WTC11 (cell line): ENCODE measurements around the gene POP4. TPM values are rescaled to one million over a fixed set of nuclear protein-coding genes. Genes with fewer than 3 reads are reported as not detected.

Experiments
- ATAC-seq: fragments of 200-7000 bp; cut with Tn5 transposase; 2 replicates; pipeline ENCODE4 v1.10.0; 2021; ENCODE audit warnings: mild to moderate bottlenecking, moderate library complexity
- CTCF ChIA-PET: fragments of 300-600 bp; sonication (Branson Sonifier 250); formaldehyde crosslinking; loops from one replicate; lab custom pipeline; 2021; ENCODE audit warnings: antibody characterized with exemption; lab: Charles Lee
- POLR2A ChIA-PET: fragments of 350-600 bp; sonication (Branson Sonifier 250); formaldehyde crosslinking; loops from one replicate; lab custom pipeline; 2021; ENCODE audit warnings: antibody characterized with exemption; lab: Charles Lee
- DNase-seq: peaks from one replicate; pipeline ENCODE4 v3.0.0; 2021; ENCODE audit warnings: low spot score
- H3K27ac Mint-ChIP-seq: 2 replicates; pipeline ENCODE4 v1.8.0; 2021; ENCODE audit warnings: mixed read lengths
- H3K27me3 Mint-ChIP-seq: 2 replicates; pipeline ENCODE4 v1.8.0; 2021; ENCODE audit warnings: low read depth, mild to moderate bottlenecking, moderate library complexity, mixed read lengths
- H3K36me3 Mint-ChIP-seq: 2 replicates; pipeline ENCODE4 v1.8.0; 2021; ENCODE audit warnings: mixed read lengths
- H3K4me1 Mint-ChIP-seq: 2 replicates; pipeline ENCODE4 v1.8.0; 2022; ENCODE audit warnings: mixed read lengths
- H3K4me3 Mint-ChIP-seq: 2 replicates; pipeline ENCODE4 v1.8.0; 2021; ENCODE audit warnings: mild to moderate bottlenecking, moderate library complexity, mixed read lengths
- H3K9me3 Mint-ChIP-seq: 2 replicates; pipeline ENCODE4 v1.8.0; 2021; ENCODE audit warnings: mixed read lengths
- FOXP1 ChIP-seq: sonication (generic); formaldehyde crosslinking; IDR thresholded peaks from 2 replicates; pipeline ENCODE4 v1.8.0; 2022; ENCODE audit warnings: missing genetic modification reagents, mild to moderate bottlenecking, moderate library complexity, borderline replicate concordance
- GRHL2 ChIP-seq: fragments of 250-450 bp; sonication (Bioruptor Pico); IDR thresholded peaks from 2 replicates; pipeline ENCODE4 v1.8.0; 2022; ENCODE audit warnings: mild to moderate bottlenecking, moderate library complexity; ENCODE audit not compliant: insufficient replicate concordance, severe bottlenecking
- GTF2I ChIP-seq: fragments of 250-450 bp; sonication (Bioruptor Pico); conservative IDR thresholded peaks from 2 replicates; pipeline ENCODE4 v1.4.0; 2021; ENCODE audit warnings: mild to moderate bottlenecking
- MYBL2 ChIP-seq: sonication (generic); formaldehyde crosslinking; IDR thresholded peaks from 2 replicates; pipeline ENCODE4 v1.8.1; 2023; ENCODE audit warnings: mild to moderate bottlenecking, moderate library complexity, missing genetic modification reagents
- SMAD3 ChIP-seq: sonication (generic); formaldehyde crosslinking; IDR thresholded peaks from 2 replicates; pipeline ENCODE4 v1.8.0; 2022; ENCODE audit warnings: missing genetic modification reagents, mild to moderate bottlenecking, borderline replicate concordance
- ZBTB21 ChIP-seq: sonication (generic); formaldehyde crosslinking; IDR thresholded peaks from 2 replicates; pipeline ENCODE4 v1.8.1; 2023; ENCODE audit warnings: mild to moderate bottlenecking, missing genetic modification reagents, borderline replicate concordance
- ZNF121 ChIP-seq: sonication (generic); formaldehyde crosslinking; IDR thresholded peaks from 2 replicates; pipeline ENCODE4 v1.8.0; 2023; ENCODE audit warnings: missing genetic modification reagents
- ZNF263 ChIP-seq: sonication (generic); formaldehyde crosslinking; IDR thresholded peaks from 2 replicates; pipeline ENCODE4 v1.8.1; 2022; ENCODE audit warnings: low read depth, mild to moderate bottlenecking, moderate library complexity, missing genetic modification reagents
- total RNA-seq: library from RNA; stranded (reverse); gene quantifications from 3 replicates; pipeline ENCODE4 v1.2.3, GENCODE V29; 2021
- TF ChIP-seq, protein P1 (sequence below): sonication (generic); formaldehyde crosslinking; IDR thresholded peaks from 2 replicates; pipeline ENCODE4 v1.8.0; 2022; ENCODE audit warnings: mild to moderate bottlenecking, missing genetic modification reagents
- TF ChIP-seq, protein P2 (sequence below): sonication (generic); formaldehyde crosslinking; IDR thresholded peaks from 2 replicates; pipeline ENCODE4 v1.8.1; 2022; ENCODE audit warnings: mild to moderate bottlenecking, missing genetic modification reagents, moderate library complexity, borderline replicate concordance
- TF ChIP-seq, protein P3 (sequence below): sonication (generic); formaldehyde crosslinking; IDR thresholded peaks from 2 replicates; pipeline ENCODE4 v1.8.0; 2022; ENCODE audit warnings: mild to moderate bottlenecking, missing genetic modification reagents
- TF ChIP-seq, protein P4 (sequence below): sonication (generic); formaldehyde crosslinking; conservative IDR thresholded peaks from 2 replicates; pipeline ENCODE4 v1.8.1; 2022; ENCODE audit warnings: mild to moderate bottlenecking, missing genetic modification reagents
- TF ChIP-seq, protein P5 (sequence below): fragments of 200-600 bp; IDR thresholded peaks from 2 replicates; pipeline ENCODE4 v1.8.0; 2022; ENCODE audit warnings: antibody characterized with exemption
- TF ChIP-seq, protein P6 (sequence below): sonication (generic); formaldehyde crosslinking; IDR thresholded peaks from 2 replicates; pipeline ENCODE4 v1.8.0; 2022; ENCODE audit warnings: mild to moderate bottlenecking, missing genetic modification reagents
- TF ChIP-seq, protein P7 (sequence below): sonication (generic); formaldehyde crosslinking; IDR thresholded peaks from 2 replicates; pipeline ENCODE4 v1.8.1; 2022; ENCODE audit warnings: mild to moderate bottlenecking, moderate library complexity, missing genetic modification reagents
- TF ChIP-seq, protein P8 (sequence below): sonication (generic); formaldehyde crosslinking; IDR thresholded peaks from 2 replicates; pipeline ENCODE4 v1.8.1; 2022; ENCODE audit warnings: low read depth, missing genetic modification reagents, borderline replicate concordance

The POP4 gene
- total RNA-seq, 1 experiment from 2014 or later = 46.7 TPM

DNA sequence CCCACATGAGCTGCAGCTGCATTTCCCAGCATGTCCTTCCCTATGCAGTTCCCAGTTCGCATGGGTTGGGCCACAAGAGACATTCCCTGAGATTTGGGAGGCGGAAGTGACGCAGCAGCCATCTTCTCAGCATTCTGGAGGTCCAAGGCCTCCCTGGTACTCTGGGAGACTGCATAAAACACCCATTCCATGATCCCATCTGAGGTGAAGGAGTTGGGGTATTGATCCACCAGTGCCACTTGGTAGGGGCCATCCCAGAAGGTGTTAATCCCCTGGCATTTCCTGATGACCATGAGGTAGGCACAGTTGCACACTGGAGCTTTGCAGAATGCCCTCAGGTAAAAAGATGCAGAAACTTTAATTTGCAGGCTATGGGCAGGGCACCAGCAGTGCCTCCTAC is 25.4 kb downstream of the POP4 start:
- Mint-ChIP-seq H3K36me3 (no peaks in the 10 kb centered on the region), H3K4me3 (no peak overlapping the region), H3K9me3 (peaks cover 7% of the 10 kb centered on the region), H3K27ac (no peak overlapping the region), H3K27me3 (no peaks in the 10 kb centered on the region; the same call in 1 of the 2 replicates), H3K4me1 (no peaks in the 10 kb centered on the region)
- ChIA-PET CTCF (interaction anchor here (1.2 kb wide), 1 partner anchor 85 kb away, joined by 4 read pairs; no protein-coding TSS in a partner anchor), POLR2A (interaction anchor here (0.6 kb wide), 1 partner anchor 385 kb away, joined by 6 read pairs; no protein-coding TSS in a partner anchor)
- DNase-seq (no peak), ATAC-seq (no peak)
- TF ChIP-seq ZNF263 (CRISPR knock-in tag) (no peak), ZNF121 (CRISPR knock-in tag) (no peak)
- TF ChIP-seq, protein P1, sequence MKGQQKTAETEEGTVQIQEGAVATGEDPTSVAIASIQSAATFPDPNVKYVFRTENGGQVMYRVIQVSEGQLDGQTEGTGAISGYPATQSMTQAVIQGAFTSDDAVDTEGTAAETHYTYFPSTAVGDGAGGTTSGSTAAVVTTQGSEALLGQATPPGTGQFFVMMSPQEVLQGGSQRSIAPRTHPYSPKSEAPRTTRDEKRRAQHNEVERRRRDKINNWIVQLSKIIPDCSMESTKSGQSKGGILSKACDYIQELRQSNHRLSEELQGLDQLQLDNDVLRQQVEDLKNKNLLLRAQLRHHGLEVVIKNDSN (CRISPR knock-in tag) = no peak
- TF ChIP-seq, protein P2, sequence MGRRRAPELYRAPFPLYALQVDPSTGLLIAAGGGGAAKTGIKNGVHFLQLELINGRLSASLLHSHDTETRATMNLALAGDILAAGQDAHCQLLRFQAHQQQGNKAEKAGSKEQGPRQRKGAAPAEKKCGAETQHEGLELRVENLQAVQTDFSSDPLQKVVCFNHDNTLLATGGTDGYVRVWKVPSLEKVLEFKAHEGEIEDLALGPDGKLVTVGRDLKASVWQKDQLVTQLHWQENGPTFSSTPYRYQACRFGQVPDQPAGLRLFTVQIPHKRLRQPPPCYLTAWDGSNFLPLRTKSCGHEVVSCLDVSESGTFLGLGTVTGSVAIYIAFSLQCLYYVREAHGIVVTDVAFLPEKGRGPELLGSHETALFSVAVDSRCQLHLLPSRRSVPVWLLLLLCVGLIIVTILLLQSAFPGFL (CRISPR knock-in tag) = no peak
- TF ChIP-seq, protein P3, sequence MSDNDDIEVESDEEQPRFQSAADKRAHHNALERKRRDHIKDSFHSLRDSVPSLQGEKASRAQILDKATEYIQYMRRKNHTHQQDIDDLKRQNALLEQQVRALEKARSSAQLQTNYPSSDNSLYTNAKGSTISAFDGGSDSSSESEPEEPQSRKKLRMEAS = no peak
- TF ChIP-seq, protein P4, sequence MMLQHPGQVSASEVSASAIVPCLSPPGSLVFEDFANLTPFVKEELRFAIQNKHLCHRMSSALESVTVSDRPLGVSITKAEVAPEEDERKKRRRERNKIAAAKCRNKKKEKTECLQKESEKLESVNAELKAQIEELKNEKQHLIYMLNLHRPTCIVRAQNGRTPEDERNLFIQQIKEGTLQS (CRISPR knock-in tag) = no peak

DNA sequence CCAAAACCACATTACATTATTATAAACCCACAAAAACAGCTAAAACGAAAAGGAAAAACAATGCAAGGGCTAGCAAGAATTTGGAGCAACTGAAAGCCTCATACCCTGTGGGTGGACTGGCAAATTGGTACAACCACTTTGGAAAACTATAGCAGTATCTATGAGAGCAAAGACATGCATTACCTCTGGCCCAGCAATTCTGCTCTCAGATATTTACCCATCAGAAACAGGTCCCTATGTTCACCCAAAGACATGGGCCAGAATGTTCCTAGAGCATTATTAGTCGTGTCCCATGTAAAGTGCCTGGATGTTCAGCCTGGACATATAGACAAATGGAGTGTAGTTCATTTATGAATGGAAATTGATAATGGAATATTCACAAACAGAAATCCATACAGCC is 27.9 kb downstream of the POP4 start:
- Mint-ChIP-seq H3K27me3 (no peaks in the 10 kb centered on the region; the same call in 1 of the 2 replicates), H3K27ac (no peak overlapping the region), H3K36me3 (no peaks in the 10 kb centered on the region), H3K9me3 (peaks cover 7% of the 10 kb centered on the region), H3K4me1 (no peaks in the 10 kb centered on the region), H3K4me3 (no peak overlapping the region)
- TF ChIP-seq ZBTB21 (CRISPR knock-in tag) (no peak), GTF2I (CRISPR knock-in tag) (no peak), GRHL2 (CRISPR knock-in tag) (no peak), SMAD3 (CRISPR knock-in tag) (no peak), FOXP1 (no peak), MYBL2 (CRISPR knock-in tag) (no peak)
- TF ChIP-seq, protein P5, sequence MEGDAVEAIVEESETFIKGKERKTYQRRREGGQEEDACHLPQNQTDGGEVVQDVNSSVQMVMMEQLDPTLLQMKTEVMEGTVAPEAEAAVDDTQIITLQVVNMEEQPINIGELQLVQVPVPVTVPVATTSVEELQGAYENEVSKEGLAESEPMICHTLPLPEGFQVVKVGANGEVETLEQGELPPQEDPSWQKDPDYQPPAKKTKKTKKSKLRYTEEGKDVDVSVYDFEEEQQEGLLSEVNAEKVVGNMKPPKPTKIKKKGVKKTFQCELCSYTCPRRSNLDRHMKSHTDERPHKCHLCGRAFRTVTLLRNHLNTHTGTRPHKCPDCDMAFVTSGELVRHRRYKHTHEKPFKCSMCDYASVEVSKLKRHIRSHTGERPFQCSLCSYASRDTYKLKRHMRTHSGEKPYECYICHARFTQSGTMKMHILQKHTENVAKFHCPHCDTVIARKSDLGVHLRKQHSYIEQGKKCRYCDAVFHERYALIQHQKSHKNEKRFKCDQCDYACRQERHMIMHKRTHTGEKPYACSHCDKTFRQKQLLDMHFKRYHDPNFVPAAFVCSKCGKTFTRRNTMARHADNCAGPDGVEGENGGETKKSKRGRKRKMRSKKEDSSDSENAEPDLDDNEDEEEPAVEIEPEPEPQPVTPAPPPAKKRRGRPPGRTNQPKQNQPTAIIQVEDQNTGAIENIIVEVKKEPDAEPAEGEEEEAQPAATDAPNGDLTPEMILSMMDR = no peak
- TF ChIP-seq, protein P6, sequence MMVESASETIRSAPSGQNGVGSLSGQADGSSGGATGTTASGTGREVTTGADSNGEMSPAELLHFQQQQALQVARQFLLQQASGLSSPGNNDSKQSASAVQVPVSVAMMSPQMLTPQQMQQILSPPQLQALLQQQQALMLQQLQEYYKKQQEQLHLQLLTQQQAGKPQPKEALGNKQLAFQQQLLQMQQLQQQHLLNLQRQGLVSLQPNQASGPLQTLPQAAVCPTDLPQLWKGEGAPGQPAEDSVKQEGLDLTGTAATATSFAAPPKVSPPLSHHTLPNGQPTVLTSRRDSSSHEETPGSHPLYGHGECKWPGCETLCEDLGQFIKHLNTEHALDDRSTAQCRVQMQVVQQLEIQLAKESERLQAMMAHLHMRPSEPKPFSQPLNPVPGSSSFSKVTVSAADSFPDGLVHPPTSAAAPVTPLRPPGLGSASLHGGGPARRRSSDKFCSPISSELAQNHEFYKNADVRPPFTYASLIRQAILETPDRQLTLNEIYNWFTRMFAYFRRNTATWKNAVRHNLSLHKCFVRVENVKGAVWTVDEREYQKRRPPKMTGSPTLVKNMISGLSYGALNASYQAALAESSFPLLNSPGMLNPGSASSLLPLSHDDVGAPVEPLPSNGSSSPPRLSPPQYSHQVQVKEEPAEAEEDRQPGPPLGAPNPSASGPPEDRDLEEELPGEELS = no peak
- TF ChIP-seq, protein P7, sequence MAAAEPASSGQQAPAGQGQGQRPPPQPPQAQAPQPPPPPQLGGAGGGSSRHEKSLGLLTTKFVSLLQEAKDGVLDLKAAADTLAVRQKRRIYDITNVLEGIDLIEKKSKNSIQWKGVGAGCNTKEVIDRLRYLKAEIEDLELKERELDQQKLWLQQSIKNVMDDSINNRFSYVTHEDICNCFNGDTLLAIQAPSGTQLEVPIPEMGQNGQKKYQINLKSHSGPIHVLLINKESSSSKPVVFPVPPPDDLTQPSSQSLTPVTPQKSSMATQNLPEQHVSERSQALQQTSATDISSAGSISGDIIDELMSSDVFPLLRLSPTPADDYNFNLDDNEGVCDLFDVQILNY = no peak
- TF ChIP-seq, protein P8, sequence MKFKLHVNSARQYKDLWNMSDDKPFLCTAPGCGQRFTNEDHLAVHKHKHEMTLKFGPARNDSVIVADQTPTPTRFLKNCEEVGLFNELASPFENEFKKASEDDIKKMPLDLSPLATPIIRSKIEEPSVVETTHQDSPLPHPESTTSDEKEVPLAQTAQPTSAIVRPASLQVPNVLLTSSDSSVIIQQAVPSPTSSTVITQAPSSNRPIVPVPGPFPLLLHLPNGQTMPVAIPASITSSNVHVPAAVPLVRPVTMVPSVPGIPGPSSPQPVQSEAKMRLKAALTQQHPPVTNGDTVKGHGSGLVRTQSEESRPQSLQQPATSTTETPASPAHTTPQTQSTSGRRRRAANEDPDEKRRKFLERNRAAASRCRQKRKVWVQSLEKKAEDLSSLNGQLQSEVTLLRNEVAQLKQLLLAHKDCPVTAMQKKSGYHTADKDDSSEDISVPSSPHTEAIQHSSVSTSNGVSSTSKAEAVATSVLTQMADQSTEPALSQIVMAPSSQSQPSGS = no peak
- ChIA-PET CTCF (interaction anchor here (0.7 to 2.5 kb wide), 3 partner anchors 9 to 83 kb away, joined by 4 to 6 read pairs (median 5); no protein-coding TSS in a partner anchor), POLR2A (no interaction called here)
- DNase-seq (no peak), ATAC-seq (no peak)
